Ishikawa (cell line): ENCODE results near the gene SAP130.

Experiments
- CEBPB ChIP-seq: IDR thresholded peaks from 2 replicates; pipeline ENCODE4 v1.6.1; 2012
- CREB1 ChIP-seq: IDR thresholded peaks from 2 replicates; pipeline ENCODE4 v1.6.1; 2012; ENCODE audit warnings: low read depth
- EGR1 ChIP-seq: IDR thresholded peaks from 2 replicates; pipeline ENCODE4 v1.6.1; 2012
- EP300 ChIP-seq: IDR thresholded peaks from 2 replicates; pipeline ENCODE4 v1.6.1; 2012; ENCODE audit warnings: borderline replicate concordance
- FOXM1 ChIP-seq: IDR thresholded peaks from 2 replicates; pipeline ENCODE4 v1.6.1; 2012; ENCODE audit warnings: low read depth, borderline replicate concordance
- NFIC ChIP-seq: IDR thresholded peaks from 2 replicates; pipeline ENCODE4 v1.6.1; 2012
- RAD21 ChIP-seq: IDR thresholded peaks from 2 replicates; pipeline ENCODE4 v1.6.1; 2012; ENCODE audit warnings: low read depth
- TAF1 ChIP-seq: IDR thresholded peaks from 2 replicates; pipeline ENCODE4 v1.6.1; 2012; ENCODE audit warnings: low read depth, mild to moderate bottlenecking
- TCF12 ChIP-seq: IDR thresholded peaks from 2 replicates; pipeline ENCODE4 v1.6.1; 2012; ENCODE audit warnings: low read depth
- TEAD4 ChIP-seq: IDR thresholded peaks from 2 replicates; pipeline ENCODE4 v1.6.1; 2012
- YY1 ChIP-seq: IDR thresholded peaks from 2 replicates; pipeline ENCODE4 v1.6.1; 2012; ENCODE audit warnings: low read depth
- ZBTB7A ChIP-seq: IDR thresholded peaks from 2 replicates; pipeline ENCODE4 v1.6.1; 2012; ENCODE audit warnings: low read depth
- TF ChIP-seq, protein P1 (sequence below): IDR thresholded peaks from 2 replicates; pipeline ENCODE4 v1.6.1; 2012
- TF ChIP-seq, protein P2 (sequence below): IDR thresholded peaks from 2 replicates; pipeline ENCODE4 v1.6.1; 2012; ENCODE audit warnings: low read depth, mild to moderate bottlenecking
- TF ChIP-seq, protein P3 (sequence below): IDR thresholded peaks from 2 replicates; pipeline ENCODE4 v1.6.1; 2012

SAP130 gene

DNA sequence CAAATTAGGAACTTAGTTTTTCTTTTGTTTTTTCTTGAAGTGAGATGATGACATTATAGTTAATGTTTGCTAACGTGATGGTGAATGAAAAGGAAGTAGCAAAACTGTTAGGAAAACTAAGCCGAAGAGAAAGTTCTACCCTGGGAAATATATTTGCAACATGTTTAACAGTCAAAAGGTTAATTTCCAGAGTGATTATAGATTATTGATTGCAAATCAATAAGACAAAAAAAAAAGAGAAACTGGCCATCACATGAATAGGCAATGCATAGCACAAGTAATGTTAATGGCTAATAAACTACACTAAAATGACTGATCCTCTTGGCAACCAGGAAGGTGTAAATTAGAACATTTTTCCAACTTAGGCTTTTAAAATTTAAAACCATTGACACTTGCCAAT, 116.1 kb downstream of the SAP130 start:
- TF ChIP-seq, protein P1, sequence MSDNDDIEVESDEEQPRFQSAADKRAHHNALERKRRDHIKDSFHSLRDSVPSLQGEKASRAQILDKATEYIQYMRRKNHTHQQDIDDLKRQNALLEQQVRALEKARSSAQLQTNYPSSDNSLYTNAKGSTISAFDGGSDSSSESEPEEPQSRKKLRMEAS: no peak
- TF ChIP-seq CREB1: no peak
- TF ChIP-seq RAD21: no peak
- no peak for TF ChIP-seq YY1
- TF ChIP-seq, protein P2, sequence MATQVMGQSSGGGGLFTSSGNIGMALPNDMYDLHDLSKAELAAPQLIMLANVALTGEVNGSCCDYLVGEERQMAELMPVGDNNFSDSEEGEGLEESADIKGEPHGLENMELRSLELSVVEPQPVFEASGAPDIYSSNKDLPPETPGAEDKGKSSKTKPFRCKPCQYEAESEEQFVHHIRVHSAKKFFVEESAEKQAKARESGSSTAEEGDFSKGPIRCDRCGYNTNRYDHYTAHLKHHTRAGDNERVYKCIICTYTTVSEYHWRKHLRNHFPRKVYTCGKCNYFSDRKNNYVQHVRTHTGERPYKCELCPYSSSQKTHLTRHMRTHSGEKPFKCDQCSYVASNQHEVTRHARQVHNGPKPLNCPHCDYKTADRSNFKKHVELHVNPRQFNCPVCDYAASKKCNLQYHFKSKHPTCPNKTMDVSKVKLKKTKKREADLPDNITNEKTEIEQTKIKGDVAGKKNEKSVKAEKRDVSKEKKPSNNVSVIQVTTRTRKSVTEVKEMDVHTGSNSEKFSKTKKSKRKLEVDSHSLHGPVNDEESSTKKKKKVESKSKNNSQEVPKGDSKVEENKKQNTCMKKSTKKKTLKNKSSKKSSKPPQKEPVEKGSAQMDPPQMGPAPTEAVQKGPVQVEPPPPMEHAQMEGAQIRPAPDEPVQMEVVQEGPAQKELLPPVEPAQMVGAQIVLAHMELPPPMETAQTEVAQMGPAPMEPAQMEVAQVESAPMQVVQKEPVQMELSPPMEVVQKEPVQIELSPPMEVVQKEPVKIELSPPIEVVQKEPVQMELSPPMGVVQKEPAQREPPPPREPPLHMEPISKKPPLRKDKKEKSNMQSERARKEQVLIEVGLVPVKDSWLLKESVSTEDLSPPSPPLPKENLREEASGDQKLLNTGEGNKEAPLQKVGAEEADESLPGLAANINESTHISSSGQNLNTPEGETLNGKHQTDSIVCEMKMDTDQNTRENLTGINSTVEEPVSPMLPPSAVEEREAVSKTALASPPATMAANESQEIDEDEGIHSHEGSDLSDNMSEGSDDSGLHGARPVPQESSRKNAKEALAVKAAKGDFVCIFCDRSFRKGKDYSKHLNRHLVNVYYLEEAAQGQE: no peak
- no peak for TF ChIP-seq EP300
- TF ChIP-seq, protein P3, sequence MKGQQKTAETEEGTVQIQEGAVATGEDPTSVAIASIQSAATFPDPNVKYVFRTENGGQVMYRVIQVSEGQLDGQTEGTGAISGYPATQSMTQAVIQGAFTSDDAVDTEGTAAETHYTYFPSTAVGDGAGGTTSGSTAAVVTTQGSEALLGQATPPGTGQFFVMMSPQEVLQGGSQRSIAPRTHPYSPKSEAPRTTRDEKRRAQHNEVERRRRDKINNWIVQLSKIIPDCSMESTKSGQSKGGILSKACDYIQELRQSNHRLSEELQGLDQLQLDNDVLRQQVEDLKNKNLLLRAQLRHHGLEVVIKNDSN: no peak
- TF ChIP-seq TAF1: no peak
- no peak for TF ChIP-seq NFIC
- TF ChIP-seq EGR1: no peak
- no peak for TF ChIP-seq TCF12

DNA sequence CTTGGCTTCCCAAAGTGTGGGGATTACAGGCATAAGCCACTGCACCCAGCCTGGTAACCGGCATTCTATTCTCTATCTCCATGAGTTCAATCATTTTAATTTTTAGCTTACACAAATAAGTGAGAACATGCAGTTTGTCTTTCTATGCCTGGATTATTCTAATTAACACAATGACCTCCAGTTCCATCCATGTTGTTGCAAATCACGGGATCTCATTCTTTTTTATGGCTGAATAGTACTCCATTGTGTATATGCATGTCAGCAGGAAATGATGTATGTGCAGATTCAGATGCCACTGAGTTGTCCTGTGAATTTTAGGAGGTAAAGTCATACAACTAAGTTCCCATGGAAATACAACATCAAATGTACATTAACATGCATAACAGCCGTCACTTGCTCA, 117.4 kb downstream of the SAP130 start:
- no peak for TF ChIP-seq CEBPB
- TF ChIP-seq, protein P3: no peak
- no peak for TF ChIP-seq EP300
- no peak for TF ChIP-seq TAF1
- TF ChIP-seq ZBTB7A: no peak
- TF ChIP-seq EGR1: no peak
- TF ChIP-seq TEAD4: no peak
- TF ChIP-seq NFIC: no peak
- TF ChIP-seq, protein P1: no peak

DNA sequence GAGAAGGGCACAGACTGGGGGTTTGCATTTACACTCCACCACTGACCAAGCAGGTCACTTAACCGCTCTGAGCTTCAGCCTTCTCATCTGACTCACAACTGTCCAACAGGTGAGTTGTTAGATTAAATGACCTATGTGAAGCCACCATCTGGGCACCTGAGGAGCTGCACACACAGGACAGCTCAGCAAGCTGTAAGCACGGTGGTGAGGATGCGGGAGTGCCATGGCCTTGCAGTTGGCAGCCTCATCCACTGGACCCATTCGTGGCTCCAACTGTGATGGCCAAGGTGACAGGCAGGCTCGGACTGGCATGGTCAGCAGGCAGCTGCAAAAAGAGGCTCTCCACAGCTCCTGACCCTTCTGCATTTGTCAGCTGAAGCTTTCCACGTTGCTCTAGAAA, 118.8 kb downstream of the SAP130 start:
- TF ChIP-seq ZBTB7A (no peak), NFIC (no peak), TEAD4 (no peak), CREB1 (no peak), YY1 (no peak), CEBPB (no peak), FOXM1 (no peak), RAD21 (no peak), TCF12 (no peak), EGR1 (no peak), TAF1 (no peak), EP300 (no peak)
- TF ChIP-seq, protein P1: no peak
- TF ChIP-seq, protein P2: no peak
- TF ChIP-seq, protein P3: no peak

DNA sequence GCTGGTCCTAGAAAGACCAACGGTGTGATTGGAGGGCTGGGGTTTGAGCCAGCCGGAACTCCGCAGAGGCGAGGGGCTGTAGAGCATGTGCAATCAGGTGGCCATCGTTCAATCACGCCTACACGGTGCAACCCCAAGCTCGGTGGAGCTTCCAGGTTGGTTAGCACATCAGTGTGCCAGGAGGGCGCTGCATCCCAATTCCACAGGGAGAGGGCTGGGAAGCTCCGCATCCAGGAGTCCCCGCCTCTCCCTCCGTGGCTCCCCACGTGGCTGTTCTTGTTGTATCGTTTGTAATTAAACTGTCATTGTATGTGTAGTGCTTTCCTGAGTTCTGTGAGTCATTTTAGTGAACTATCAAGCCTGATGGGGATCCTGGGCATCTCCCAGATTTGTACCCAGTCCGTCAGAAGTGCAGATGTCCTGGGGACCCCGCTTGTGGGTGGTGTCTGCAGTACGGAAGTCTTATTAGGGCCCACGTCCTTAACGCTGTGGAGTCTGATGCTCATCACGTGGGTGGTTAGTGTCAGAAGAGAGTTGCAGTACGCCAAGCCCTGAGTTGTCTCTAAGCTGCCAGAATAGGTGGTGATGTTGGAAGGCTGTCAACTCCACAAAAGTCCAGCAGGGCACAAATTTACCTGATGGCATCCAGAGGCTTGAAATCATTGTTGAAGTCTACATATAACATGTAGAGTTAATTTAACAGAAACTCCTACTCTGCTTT, 121.5 kb downstream of the SAP130 start:
- TF ChIP-seq, protein P2: no peak
- TF ChIP-seq RAD21 (no peak), EP300 (no peak)
